Peyer's patch (tissue), 4 donors: ENCODE measurements around the gene TTC28. TPM values are rescaled to one million over a fixed set of nuclear protein-coding genes. Genes with fewer than 3 reads are reported as not detected.
"Not testable (repeated sequence)": the region's sequence is repeated elsewhere in the genome, so short reads cannot be mapped to it uniquely, and the experiment has no call there.

ENCODE experiments used
- DNase-seq, 3 donors: peaks; one replicate each; pipeline ENCODE4 v3.0.0-alpha.2; 2017 to 2019
- H3K27ac ChIP-seq, 4 donors: fragments of 200-600 bp; sonication (generic); one replicate each; pipeline ENCODE4 v1.5.1; 2016 to 2019
- H3K27me3 ChIP-seq, 2 donors: fragments of 200-600 bp; sonication (generic); one replicate each; pipeline ENCODE4 v1.5.1; 2019
- H3K36me3 ChIP-seq, 3 donors: fragments of 200-600 bp; sonication (generic); one replicate each; pipeline ENCODE4 v1.5.1; 2016 to 2019
- H3K4me1 ChIP-seq, 4 donors: fragments of 200-600 bp; sonication (generic); one replicate each; pipeline ENCODE4 v1.5.1; 2016 to 2019
- H3K4me3 ChIP-seq, 4 donors: fragments of 200-600 bp; sonication (generic); 1 replicate in 3 of 4; 2 replicates in 1 of 4; pipeline ENCODE4 v1.5.1; 2016 to 2019; ENCODE audit warnings: mild to moderate bottlenecking in 1 of 4
- H3K9me3 ChIP-seq, 4 donors: fragments of 200-600 bp; sonication (generic); one replicate each; pipeline ENCODE4 v1.5.1; 2016 to 2019; ENCODE audit warnings: mild to moderate bottlenecking in 1 of 4
- POLR2A ChIP-seq, 2 donors: fragments of 450-650 bp; IDR thresholded peaks; one replicate each; pipeline ENCODE4 v1.5.1; 2017; ENCODE audit warnings: antibody characterized with exemption in 2 of 2, mild to moderate bottlenecking in 2 of 2, moderate library complexity in 2 of 2
- total RNA-seq, 4 donors: library from RNA; depleted of rRNA; stranded (reverse); fragments of >200 nt; gene quantifications; one replicate each; pipeline ENCODE4 v1.1.0, GENCODE V29; 2016
- TF ChIP-seq, protein P1 (sequence below), 6 experiments: fragments of 450-650 bp in 4 of 6; fragments of 200-600 bp in 2 of 6; sonication (generic) in 1 of 6; IDR thresholded peaks; one replicate each; pipeline ENCODE4 v1.5.1; 2017 to 2019; ENCODE audit warnings: antibody characterized with exemption in 6 of 6, mild to moderate bottlenecking in 3 of 6, moderate library complexity in 1 of 6

The TTC28 gene
- total RNA-seq, 4 donors from 2014 or later: 9.1 to 46.4 (median 35.2) TPM

DNA sequence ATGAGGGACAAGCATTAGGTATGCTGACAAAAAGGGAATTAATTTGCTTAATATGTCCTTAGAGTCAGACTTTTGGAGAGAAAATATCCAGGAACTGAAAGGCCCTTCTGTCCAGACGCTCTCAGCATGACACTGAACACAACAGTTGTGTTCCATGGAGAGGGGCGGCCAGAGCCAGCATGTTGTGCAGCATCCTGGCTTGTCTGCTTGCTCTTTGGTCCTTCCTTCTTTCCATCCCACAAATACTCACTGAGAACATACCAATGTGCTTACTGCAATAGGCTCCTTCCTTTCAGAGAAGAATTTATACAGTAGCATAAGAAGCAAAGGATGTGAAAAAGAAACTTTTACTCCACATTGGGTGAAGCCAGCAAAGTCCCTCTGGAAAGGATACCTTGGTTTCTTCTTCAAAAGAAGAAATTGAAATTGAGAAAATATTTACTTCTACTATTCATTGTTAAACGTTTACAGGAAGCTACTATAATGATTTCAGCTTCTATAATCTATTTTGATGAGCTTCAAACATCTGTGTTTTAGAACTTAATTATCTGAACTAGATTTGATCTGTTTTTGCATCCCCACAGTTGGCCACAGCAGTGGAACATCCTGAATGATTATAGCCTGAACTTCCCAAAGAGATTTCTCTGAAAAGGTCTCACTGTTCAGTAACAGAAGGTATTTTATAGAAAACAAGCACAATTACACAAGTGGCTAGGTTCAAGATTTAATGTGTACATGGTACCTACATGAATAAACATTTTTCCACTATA, 456.5 kb downstream of the TTC28 start:
- no peak for DNase-seq
- no peak overlapping the region for H3K4me3 ChIP-seq
- no peaks in the 10 kb centered on the region for H3K36me3 ChIP-seq
- no peaks in the 10 kb centered on the region for H3K27me3 ChIP-seq
- TF ChIP-seq, protein P1, sequence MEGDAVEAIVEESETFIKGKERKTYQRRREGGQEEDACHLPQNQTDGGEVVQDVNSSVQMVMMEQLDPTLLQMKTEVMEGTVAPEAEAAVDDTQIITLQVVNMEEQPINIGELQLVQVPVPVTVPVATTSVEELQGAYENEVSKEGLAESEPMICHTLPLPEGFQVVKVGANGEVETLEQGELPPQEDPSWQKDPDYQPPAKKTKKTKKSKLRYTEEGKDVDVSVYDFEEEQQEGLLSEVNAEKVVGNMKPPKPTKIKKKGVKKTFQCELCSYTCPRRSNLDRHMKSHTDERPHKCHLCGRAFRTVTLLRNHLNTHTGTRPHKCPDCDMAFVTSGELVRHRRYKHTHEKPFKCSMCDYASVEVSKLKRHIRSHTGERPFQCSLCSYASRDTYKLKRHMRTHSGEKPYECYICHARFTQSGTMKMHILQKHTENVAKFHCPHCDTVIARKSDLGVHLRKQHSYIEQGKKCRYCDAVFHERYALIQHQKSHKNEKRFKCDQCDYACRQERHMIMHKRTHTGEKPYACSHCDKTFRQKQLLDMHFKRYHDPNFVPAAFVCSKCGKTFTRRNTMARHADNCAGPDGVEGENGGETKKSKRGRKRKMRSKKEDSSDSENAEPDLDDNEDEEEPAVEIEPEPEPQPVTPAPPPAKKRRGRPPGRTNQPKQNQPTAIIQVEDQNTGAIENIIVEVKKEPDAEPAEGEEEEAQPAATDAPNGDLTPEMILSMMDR (IDR thresholded peaks at IDR 0.05): no peak
- TF ChIP-seq POLR2A (IDR thresholded peaks at IDR 0.05): no peak
- H3K4me1 ChIP-seq: no peaks in the 10 kb centered on the region
- H3K9me3 ChIP-seq: no peaks in the 10 kb centered on the region
- H3K27ac ChIP-seq: no peak overlapping the region

- H3K27me3 ChIP-seq: no peaks in the 10 kb centered on the region
- DNase-seq: no peak
- H3K27ac ChIP-seq: no peak overlapping the region
- H3K4me3 ChIP-seq: no peak overlapping the region
- no peaks in the 10 kb centered on the region for H3K36me3 ChIP-seq
- H3K9me3 ChIP-seq: no peaks in the 10 kb centered on the region
- TF ChIP-seq, protein P1 (IDR thresholded peaks at IDR 0.05): no peak
- no peak for TF ChIP-seq POLR2A (IDR thresholded peaks at IDR 0.05)
- no peaks in the 10 kb centered on the region for H3K4me1 ChIP-seq
Observed at GRCh38 chr22:28222571-28222970, 457.1 kb downstream of the TTC28 start.

- no peak for DNase-seq
- no peak for TF ChIP-seq POLR2A (IDR thresholded peaks at IDR 0.05)
- TF ChIP-seq, protein P1 (IDR thresholded peaks at IDR 0.05): no peak
- H3K27me3 ChIP-seq: no peaks in the 10 kb centered on the region
- no peak overlapping the region for H3K4me3 ChIP-seq
- no peaks in the 10 kb centered on the region for H3K4me1 ChIP-seq
- no peaks in the 10 kb centered on the region for H3K9me3 ChIP-seq
- H3K27ac ChIP-seq: no peak overlapping the region
- no peaks in the 10 kb centered on the region for H3K36me3 ChIP-seq
Observed at GRCh38 chr22:28222052-28222451, 457.6 kb downstream of the TTC28 start.

DNA sequence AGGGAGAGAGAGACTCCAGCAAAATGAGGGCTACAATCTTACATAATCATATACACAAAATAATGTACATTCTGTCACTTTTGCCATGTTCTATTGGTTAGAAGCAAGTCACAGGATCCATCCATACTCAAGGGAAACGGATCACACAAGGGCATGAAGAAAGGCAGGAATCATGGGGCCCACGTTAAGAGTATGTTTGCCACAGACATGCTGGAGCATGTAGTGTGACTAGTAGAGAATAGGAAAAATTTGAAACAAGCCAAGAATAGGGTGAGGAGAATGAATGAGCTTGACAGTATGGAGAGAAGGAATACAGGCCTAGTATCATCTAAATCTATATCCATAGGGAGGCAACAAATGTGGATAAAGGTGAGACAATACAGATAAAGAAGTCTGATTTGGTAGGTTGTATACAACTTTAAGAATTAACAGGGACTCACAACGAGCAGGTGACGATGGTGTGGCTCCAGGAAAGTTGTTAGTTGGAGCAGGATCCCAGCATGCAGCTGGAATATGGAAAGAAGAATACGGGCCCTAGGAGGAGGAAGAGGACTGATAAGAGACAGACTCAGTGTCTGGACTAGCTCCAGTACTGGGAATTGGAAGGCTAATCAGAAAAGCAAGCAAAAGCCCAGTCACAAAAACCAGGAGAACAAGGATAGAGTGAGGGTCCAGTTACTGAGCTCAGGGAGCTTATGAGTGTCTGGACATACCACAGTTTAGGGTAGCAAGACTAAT, 458.8 kb downstream of the TTC28 start:
- TF ChIP-seq, protein P1 (IDR thresholded peaks at IDR 0.05): no peak
- TF ChIP-seq POLR2A (IDR thresholded peaks at IDR 0.05): no peak
- no peaks in the 10 kb centered on the region for H3K9me3 ChIP-seq
- no peaks in the 10 kb centered on the region for H3K27me3 ChIP-seq
- no peaks in the 10 kb centered on the region for H3K4me1 ChIP-seq
- no peaks in the 10 kb centered on the region for H3K36me3 ChIP-seq
- H3K27ac ChIP-seq: no peak overlapping the region
- DNase-seq: no peak
- H3K4me3 ChIP-seq: no peak overlapping the region

DNA sequence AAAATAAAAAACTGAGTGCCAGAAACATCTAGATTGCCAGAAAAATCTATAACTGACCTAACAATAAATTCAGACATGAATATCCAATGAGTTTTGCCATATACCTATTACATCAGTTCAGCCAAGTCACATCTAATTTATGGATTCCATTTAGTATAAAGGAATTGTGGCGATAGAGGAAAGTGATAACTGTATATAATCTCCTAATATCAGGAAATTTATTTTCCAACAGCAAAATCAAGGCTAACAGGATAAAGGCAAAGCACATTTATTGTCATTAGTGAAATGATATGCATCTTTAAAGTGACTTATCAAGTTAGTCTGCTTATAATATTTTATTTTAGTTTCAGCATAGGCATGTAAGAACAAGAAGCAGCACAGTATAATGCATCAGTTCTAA, 462.4 kb downstream of the TTC28 start:
- no peak overlapping the region for H3K27ac ChIP-seq
- TF ChIP-seq POLR2A (IDR thresholded peaks at IDR 0.05): no peak
- TF ChIP-seq, protein P1 (IDR thresholded peaks at IDR 0.05): no peak
- H3K36me3 ChIP-seq: no peaks in the 10 kb centered on the region
- H3K27me3 ChIP-seq: no peaks in the 10 kb centered on the region
- H3K4me1 ChIP-seq: no peaks in the 10 kb centered on the region
- no peak overlapping the region for H3K4me3 ChIP-seq
- no peaks in the 10 kb centered on the region for H3K9me3 ChIP-seq
- no peak for DNase-seq

DNA sequence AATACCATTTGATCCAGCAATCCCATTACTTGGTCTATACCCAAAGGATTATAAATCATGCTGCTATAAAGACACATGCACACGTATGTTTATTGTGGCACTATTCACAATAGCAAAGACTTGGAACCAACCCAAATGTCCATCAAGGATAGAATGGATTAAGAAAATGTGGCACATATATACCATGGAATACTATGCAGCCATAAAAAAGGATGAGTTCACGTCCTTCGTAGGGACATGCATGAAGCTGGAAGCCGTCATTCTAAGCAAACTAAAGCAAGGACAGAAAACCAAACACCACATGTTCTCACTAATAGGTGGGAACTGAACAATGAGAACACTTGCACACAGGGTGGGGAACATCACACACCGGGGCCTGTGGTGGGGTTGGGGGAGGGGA, 464.9 kb downstream of the TTC28 start:
- H3K27me3 ChIP-seq, H3K36me3 ChIP-seq, H3K4me1 ChIP-seq, H3K27ac ChIP-seq, H3K9me3 ChIP-seq, DNase-seq, H3K4me3 ChIP-seq: not testable (repeated sequence)

GRCh38 chr22:28209457-28209856, 470.2 kb downstream of the TTC28 start:
- H3K4me1 ChIP-seq, DNase-seq, H3K4me3 ChIP-seq, H3K36me3 ChIP-seq, H3K9me3 ChIP-seq, H3K27ac ChIP-seq, H3K27me3 ChIP-seq: not testable (repeated sequence)
